Urinary bladder (tissue), 4 donors: ENCODE data around the gene SAT2. TPM values are rescaled to one million over a fixed set of nuclear protein-coding genes. Genes with fewer than 3 reads are reported as not detected.
A peak's percentile ranks its signal among the peaks of the same experiment; 100 is the strongest.

Experiments
- DNase-seq: peaks from one replicate; pipeline ENCODE4 v3.0.0-alpha.2; 2015; ENCODE audit errors: extremely low spot score
- H3K27ac ChIP-seq: one replicate; pipeline ENCODE4 v1.5.1; 2013; ENCODE audit warnings: low read depth, mild to moderate bottlenecking, moderate library complexity
- H3K36me3 ChIP-seq: one replicate; pipeline ENCODE4 v1.6.1; 2013; ENCODE audit warnings: mild to moderate bottlenecking, moderate library complexity; ENCODE audit not compliant: insufficient read depth
- H3K4me1 ChIP-seq: one replicate; pipeline ENCODE4 v1.6.1; 2013; ENCODE audit warnings: mild to moderate bottlenecking, moderate library complexity; ENCODE audit not compliant: insufficient read depth
- H3K4me3 ChIP-seq: one replicate; pipeline ENCODE4 v1.5.1; 2013; ENCODE audit warnings: low read depth, low read length
- WGBS: extraction: QIAGEN DNeasy Blood & Tissue Kit; methylation state at CpG from one replicate; pipeline ENCODE4 v1.1.7; 2013; 5-methylcytosine and 5-hydroxymethylcytosine counted together
- polyA plus RNA-seq: library from polyadenylated mRNA; stranded (reverse); fragments of 200-250 nt; gene quantifications from one replicate; pipeline ENCODE4 v1.2.3, GENCODE V29; 2013
- total RNA-seq: library from RNA; depleted of rRNA; stranded (reverse); fragments of >200 nt; gene quantifications from one replicate; pipeline ENCODE4 v1.2.3, GENCODE V29; 2014
- donor health status: healthy with polysubstance abuse.
- donor health status: healthy.

Gene SAT2
- total and polyA plus RNA-seq, 2 donors = 24.8 to 116 TPM

DNA sequence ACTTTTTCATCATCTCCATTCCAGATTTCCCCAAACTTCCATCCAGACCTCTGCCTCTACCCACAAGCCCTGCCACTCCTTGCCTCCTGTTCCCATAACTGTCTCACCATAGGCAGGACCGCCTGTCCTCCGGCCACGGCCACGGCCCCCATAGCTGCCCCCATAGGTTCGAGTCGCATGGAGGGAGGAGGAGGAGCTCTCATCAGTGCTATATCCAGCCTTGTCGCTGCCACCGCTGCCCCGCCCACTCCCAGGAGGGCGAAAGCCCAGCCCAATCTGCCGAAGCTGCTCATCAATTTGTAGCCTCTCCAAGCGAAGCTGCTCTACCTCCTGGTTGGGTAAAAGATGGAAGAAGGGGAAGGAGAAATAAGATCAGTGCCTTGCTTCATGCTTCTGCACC is 34.3 kb downstream of the SAT2 start:
- H3K4me3 ChIP-seq = no peak overlapping the region
- H3K36me3 ChIP-seq = peaks cover 8% of the 10 kb centered on the region
- no peak for DNase-seq
- no peaks in the 10 kb centered on the region for H3K4me1 ChIP-seq
- WGBS = 81% methylated on average over 12 of the region's 12 CpGs
- H3K27ac ChIP-seq = no peak overlapping the region

DNA sequence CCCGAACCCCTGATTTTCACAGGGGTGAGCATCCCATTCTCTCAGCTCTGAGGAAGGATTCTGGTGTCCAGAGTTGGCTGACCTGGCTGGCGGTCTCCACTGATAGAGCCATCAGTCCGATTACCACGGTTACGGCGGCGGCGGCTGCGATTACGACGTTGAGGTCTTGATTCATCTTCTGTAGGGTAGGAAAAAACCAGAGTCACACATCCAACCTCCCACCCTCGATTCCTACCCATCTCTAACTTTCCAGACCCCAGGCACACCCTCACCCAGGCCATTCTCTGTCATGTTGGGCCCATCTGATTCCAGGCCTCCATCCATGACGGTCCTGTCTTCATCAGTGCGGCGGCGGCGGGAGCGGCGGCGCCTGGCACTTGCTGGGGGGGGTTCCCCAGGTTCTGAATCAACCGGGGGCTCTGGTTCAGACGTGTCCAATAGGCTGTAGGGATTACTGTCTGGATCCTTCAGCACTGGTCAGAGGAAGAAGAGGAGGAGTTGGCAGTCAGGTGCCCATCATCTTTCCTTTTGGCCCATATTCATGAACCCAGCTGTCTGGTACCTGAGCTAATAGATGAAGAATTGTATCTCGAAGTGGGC is 35.1 kb downstream of the SAT2 start:
- Histone ChIP-seq H3K4me3 (no peak overlapping the region), H3K27ac (no peak overlapping the region), H3K4me1 (no peaks in the 10 kb centered on the region), H3K36me3 (peaks cover 8% of the 10 kb centered on the region)
- DNase-seq = no peak
- 90% methylated on average over 23 of the region's 23 CpGs for WGBS

DNA sequence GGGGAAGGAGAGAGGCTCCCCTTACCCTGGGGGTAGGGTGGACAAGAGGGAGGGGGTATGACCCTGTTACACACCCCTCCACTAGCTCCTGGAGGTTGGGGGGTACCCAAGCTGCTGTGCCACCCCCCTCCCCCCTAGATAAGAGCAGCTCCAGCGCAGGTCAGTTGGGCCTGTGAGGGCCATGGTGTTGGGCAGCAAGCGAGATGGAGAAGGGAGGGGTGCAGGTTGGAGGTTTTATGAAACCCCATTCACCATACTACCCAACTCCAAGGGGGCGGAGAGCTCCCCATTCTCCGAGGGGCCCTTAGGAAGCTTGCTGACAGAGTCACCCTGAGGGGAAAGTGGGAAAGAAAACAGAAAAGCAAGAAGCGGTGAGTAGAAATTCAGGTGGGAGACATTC is 36.0 kb downstream of the SAT2 start:
- WGBS = 91% methylated on average over 5 of the region's 5 CpGs
- peaks cover 8% of the 10 kb centered on the region for H3K36me3 ChIP-seq
- H3K4me3 ChIP-seq = no peak overlapping the region
- no peak overlapping the region for H3K27ac ChIP-seq
- H3K4me1 ChIP-seq = no peaks in the 10 kb centered on the region
- DNase-seq = no peak

DNA sequence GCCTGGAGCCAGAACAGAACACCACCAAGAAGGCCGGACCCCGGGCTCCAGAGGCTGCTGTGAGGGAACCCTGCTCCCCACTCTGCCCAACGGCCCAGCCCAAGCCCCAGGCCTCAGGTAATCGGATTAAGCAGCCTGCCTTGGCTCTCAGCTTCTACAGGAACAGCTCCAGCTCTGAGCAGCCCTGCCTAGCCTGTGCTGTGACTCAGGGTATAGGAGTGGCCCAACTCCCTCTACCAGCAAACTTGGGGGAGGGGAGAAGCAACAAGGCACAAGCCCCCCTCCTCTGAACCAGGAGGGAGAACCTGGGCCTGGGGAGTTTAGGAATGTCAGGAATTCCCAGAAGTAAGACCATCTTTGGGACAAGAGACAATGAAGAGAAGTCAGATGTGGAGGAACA is 36.9 kb downstream of the SAT2 start:
- Histone ChIP-seq H3K36me3 (peaks cover 8% of the 10 kb centered on the region), H3K27ac (no peak overlapping the region), H3K4me1 (no peaks in the 10 kb centered on the region), H3K4me3 (no peak overlapping the region)
- DNase-seq = no peak
- WGBS = 72% methylated on average over 4 of the region's 4 CpGs

DNA sequence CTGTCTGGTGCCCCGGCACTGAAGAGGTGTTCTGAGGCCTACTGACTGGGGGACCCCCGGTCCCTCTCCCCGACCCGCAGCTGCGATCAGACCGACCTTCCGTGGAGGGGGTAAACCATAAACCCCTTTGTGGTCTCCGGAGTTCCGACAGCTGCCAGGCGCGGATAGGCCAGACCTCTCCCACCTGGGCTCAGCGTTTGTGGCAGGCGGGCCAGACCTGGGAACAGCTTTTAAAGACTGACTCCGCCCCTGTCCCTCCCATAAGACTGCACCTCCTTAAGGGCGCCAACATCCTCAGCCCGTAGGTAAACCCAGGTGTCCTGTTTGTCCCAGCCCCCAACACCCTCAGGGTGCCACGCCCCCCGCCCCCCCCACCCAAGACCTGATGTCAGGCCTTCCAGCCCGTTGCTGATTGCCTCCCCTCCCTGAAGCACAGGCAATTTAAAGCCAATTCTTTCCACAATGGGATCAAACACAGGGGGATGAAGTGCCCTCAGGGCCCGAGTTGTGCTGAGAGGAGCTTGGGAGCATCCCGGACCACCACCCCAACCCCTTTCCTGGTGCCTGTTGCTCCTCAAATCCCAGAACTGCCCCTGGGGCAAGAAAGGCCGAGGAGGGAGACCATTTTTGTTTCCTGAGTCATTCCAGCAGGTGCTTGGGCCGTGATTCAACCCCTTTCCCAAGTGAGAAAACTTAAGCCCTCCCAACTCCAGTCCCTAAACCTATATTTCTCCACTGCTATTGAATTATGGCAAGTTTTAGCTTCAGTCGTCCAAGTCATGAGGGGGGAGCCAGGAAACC is 37.5 kb downstream of the SAT2 start, which contains the start of gene SOX15:
SOX15 (minus strand) TSS at position 204 of the 801 bp plus-strand sequence. CDS start 418 bp downstream, outside the sequence.
- 56% methylated on average over 24 of the region's 24 CpGs for WGBS
- Histone ChIP-seq H3K4me3 (peak within 1 kb of the TSS; percentile 52), H3K36me3 (peaks cover 6% of the 10 kb centered on the region), H3K4me1 (no peaks in the 10 kb centered on the region), H3K27ac (peak within 1 kb of the TSS; percentile 72)
- no peak for DNase-seq

DNA sequence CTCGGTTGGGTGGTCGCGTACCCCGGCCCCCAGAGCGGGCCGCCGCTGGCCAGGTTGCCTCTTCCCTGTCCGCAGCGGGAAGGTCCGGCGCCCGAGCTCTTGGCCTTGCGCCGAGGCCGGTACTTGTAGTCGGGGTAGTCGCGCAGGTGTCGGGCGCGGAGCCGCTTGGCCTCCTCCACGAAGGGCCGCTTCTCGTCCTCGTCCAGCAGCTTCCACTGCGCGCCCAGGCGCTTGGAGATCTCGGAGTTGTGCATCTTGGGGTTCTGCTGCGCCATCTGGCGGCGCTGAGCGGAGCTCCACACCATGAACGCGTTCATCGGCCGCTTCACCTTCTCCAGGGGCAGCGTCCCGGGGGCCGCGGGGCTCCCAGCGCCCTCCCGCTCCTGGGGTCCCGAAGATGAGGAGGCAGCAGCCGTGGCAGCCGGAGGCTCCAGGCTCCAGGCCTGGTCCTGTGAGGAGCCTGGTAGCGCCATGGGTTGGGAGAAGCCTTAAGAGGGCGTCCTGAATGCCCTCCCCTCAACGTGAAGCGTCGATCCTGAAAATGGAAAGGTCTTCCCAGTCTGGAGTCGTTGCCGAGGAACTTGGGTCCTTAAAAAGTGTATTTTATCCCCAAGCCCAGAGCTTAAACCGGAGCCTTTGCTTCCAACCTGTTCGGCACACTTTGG is 38.3 kb downstream of the SAT2 start:
- H3K4me1 ChIP-seq = no peaks in the 10 kb centered on the region
- peak overlapping the region; percentile 72 for H3K27ac ChIP-seq
- WGBS = 12% methylated on average over 56 of the region's 56 CpGs
- H3K4me3 ChIP-seq = peak overlapping the region; percentile 52
- H3K36me3 ChIP-seq = peaks cover 6% of the 10 kb centered on the region
- DNase-seq = no peak

DNA sequence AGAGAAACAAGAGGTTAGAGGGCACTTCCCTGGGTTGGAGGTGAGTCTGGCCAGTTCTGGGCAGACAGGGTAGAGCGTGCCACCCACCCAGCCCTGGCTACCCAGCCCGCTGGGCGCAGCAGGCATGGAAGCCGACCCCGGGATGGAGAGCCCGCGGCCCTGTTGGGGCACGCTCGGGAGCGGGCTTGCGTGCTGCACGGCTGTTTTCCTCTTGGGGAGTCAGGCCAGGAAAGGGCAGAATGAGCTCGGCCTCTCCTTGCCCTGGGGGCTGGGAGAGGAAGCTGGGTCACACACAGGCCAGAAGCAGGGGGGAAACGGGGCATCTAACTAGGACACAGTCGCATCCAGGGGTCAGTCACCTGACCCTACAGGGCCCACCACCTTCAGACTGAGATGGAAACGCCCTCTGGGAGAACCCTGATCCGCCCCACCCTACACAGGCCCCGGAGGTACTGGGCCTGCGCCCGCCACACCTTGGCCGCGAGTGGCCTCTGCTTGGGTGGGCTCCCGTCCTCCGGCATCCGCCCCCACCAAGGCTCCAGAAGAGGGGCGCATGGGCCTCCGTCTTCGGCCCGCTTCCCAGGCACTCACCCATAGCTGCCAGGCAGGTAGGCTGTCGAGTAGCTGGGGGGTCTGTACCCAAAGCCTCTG is 38.9 kb downstream of the SAT2 start:
- DNase-seq = no peak
- WGBS = 48% methylated on average over 30 of the region's 30 CpGs
- peak overlapping the region; percentile 52 for H3K4me3 ChIP-seq
- peak overlapping the region; percentile 72 for H3K27ac ChIP-seq
- H3K36me3 ChIP-seq = peaks cover 6% of the 10 kb centered on the region
- H3K4me1 ChIP-seq = no peaks in the 10 kb centered on the region

DNA sequence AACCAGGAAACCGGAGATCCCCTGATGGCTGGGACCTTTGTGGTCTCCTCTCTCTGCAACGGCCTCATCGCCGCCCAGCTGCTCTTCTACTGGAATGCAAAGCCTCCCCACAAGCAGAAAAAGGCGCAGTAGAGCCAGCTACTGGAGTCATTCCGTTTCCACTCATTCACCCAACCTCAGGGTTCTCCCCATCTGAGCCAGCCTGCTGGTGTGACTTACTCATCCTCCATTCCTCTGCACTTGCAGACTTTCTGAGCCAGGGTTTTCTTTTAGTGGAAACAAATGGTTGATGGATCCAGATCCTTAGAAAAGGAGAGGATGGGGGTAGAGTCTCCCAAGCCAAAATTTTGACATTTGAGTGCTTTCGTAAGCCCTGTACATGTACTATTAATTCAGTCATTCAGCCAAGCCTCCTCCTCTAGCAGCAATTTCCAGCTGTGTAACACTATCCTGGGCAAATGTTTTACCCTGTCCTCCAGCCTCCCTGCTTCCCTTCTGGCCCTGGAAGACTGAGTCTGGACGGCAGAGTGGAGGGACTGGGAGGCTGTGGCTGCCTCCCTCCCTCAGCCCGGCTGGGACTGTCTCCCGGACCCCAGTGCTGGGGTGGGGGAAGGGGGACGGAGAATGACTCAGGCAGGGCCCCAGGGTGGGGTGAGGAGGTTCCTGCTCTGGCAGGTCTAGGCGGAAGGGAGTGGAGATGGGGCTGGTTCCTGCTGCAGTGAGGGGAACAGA is 40.0 kb downstream of the SAT2 start:
- H3K4me1 ChIP-seq = no peaks in the 10 kb centered on the region
- no peak overlapping the region for H3K4me3 ChIP-seq
- peaks cover 5% of the 10 kb centered on the region for H3K36me3 ChIP-seq
- 61% methylated on average over 12 of the region's 12 CpGs for WGBS
- no peak for DNase-seq
- no peak overlapping the region for H3K27ac ChIP-seq

DNA sequence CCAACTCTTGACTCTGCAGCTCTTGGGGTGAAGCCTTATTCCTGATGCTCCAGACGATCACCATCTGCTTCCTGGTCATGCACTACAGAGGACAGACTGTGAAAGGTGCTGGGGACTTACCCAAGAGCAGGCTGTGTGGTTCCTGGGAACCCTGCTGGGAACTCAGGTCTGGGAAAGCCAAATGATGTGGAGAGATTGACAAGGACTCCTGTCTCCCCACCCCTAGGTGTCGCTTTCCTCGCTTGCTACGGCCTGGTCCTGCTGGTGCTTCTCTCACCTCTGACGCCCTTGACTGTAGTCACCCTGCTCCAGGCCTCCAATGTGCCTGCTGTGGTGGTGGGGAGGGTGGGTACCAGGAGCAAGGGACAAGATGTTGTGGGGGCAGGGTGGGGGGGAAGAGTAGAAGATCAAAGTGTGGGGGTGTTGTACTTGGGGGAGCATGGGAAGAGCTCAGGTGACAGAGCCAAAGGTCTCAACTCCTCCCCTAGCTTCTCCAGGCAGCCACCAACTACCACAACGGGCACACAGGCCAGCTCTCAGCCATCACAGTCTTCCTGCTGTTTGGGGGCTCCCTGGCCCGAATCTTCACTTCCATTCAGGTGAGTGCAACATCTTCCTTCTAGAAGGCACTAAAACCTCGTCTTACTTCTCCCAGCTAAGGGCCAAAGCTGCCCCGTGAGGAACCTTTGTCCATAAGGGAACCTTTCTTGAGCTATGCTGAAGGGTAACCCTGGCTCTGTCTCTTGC is 40.8 kb downstream of the SAT2 start:
- H3K36me3 ChIP-seq = no peaks in the 10 kb centered on the region
- DNase-seq = no peak
- WGBS = 76% methylated on average over 9 of the region's 9 CpGs
- no peak overlapping the region for H3K27ac ChIP-seq
- H3K4me1 ChIP-seq = no peaks in the 10 kb centered on the region
- H3K4me3 ChIP-seq = no peak overlapping the region

DNA sequence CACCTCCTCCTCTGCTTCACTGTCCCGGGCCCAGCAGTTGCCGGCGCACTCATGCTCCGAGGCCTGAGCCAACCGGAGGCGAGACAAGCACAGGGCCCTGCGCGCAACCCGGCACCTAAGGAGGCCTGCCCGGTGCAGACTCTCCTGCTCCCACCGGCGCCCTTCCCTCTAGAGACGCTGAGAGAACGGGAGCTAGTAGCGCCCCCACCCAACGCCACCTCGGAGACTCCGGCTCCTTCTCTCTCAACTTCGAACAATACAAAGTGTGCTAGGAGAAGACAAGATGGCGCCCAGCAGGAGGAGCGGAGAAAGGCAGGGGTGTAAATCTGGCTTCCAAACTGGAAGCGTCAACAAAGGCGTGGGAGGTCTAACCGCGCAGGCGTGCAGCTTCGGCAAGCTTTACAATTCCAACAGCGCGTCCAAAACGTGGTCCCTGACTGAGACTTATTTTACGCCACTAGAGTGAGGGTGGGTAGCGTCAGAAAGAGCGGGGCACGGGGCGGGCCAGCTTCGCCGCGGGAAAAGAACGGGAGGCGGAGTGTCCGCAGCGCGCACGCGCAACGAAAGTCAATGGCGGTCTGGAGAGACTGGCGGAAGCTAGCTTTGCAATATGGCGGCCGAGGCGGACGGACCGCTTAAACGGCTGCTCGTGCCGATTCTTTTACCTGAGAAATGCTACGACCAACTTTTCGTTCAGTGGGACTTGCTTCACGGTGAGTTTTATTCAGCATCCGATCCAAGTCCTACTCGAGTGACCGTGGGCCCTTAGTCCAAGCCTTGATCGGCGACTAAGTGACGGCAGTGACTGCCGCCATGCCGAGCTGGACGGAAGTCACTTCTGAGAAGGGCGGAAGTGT is 44.1 kb downstream of the SAT2 start, which contains the start of gene MPDU1:
MPDU1 (plus strand) TSS at position 600 of the 857 bp plus-strand sequence; CDS start at position 611, 11 bp downstream.
- 13% methylated on average over 69 of the region's 69 CpGs for WGBS
- Histone ChIP-seq H3K36me3 (no peaks in the 10 kb centered on the region), H3K27ac (peak within 1 kb of the TSS; percentile 92), H3K4me1 (no peaks in the 10 kb centered on the region), H3K4me3 (peak within 1 kb of the TSS; percentile 33)
- DNase-seq = peak; percentile 98

DNA sequence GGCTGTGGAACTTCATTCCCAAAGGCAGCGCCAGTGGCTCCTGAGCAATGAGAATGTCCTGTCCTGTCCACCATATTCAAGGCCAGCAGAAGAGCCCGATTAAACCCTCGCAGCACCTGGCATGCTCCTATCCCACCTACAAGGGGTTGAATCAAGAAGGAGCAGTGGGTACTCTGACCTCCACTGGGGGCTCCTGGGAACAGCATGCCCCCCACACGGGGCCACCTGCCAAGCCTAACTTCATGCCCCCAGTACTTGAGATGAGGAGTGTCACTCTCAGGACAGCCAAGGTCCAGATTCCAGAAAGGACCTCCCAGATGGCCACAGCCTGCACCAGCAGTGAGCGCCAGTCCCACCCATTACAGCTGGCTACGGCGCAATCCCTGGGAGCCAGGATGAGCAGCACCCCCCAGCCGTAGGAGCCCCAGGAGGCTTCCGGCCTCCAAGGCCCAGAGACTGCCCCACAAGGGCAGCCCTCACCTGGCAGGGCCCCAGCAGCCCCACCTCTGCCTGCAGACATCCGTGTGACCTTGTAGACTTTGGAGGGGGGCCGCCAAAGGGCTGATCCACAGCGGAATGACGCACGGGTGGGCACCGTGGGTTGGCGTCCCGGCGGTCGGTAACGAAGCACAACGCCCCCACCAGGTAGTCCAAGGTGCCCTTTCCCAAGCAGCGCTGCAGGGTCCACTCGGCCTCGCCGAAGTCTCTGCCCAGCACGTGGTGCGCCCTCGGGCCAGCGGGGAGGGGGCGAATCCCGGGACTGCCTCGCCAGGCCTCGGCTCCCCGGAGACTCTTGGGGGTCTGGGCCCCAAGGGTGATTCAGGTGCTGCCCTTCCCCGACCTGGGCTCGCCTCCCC is 45.0 kb downstream of the SAT2 start:
- Histone ChIP-seq H3K4me1 (no peaks in the 10 kb centered on the region), H3K4me3 (peak overlapping the region; percentile 33), H3K36me3 (peaks cover 5% of the 10 kb centered on the region), H3K27ac (peak overlapping the region; percentile 92)
- DNase-seq = no peak
- whole genome bisulfite sequencing = 85% methylated on average over 36 of the region's 36 CpGs
